HG03558 (cell line): ENCODE results near the gene BORCS5.
"Not testable (repeated sequence)": the region's sequence is repeated elsewhere in the genome, so short reads cannot be mapped to it uniquely, and the experiment has no call there.

Experiments
- ATAC-seq: cut with Tn5 transposase; IDR thresholded peaks from one replicate; pipeline ENCODE4 v1.9.1; 2021; ENCODE audit warnings: moderate number of reproducible peaks; ENCODE audit not compliant: unreplicated experiment; ENCODE audit errors: extremely low read depth

BORCS5 gene

DNA sequence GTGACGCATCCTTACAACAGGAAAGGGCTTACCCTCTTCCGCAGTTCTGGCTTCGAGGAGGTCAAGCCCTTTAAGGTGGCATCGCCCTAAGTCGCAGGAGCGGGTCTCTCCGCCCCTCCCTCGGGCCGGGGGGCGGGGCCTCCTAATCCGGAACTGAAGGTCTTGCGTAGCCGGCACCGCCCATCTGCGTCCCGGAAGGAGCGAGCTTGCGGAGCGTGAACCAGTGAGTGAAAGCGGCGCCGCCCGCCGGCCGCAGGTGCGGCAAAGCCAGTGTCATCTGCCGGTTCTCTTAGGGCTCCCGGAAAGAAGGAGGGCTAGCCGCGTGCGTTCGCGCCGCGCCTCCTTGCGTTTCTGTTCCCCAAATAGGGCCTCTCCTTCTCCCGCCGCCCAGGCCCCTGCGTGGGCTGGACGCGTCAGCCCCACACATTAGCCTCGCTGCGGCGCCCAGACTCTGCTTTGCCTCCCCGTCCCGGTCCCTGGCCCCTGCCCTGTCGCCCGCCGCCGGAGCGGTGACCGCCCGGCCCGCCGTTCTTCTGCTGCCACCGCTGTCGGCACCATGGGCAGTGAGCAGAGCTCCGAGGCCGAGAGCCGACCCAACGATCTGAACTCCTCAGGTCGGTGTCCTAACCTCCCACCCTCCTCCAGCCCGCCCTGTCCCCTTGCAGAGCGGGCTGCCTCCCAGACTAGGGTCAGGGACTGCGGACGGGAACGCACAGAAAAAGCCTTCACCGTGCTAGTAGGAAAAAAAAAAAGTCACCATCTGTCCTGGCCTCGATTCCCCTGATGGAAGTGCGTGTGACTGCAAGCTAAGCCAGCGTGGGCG is at the start of gene BORCS5:
TSS of gene BORCS5 (plus strand) at position 183 of the 823 bp plus-strand sequence. CDS start at position 557, 374 bp downstream.
- ATAC-seq, result peak; percentile 81

DNA sequence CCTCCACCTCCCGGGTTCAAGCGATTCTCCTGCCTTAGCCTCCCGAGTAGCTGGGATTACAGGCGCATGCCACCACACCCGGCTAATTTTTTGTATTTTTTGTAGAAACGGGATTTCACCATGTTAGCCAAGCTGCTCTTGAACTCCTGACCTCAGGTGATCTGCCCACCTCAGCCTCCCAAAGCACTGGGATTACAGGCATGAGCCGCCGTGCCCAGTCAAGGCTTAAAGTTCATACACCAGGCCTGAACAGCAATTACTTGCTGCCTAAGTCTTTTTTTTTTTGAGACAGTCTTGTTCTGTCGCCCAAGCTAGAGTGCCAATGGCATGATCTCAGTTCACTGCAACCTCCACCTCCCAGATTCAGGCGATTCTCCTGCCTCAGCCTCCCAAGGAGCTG is 46.2 kb upstream of the BORCS5 start:
- not testable (repeated sequence) for ATAC-seq

DNA sequence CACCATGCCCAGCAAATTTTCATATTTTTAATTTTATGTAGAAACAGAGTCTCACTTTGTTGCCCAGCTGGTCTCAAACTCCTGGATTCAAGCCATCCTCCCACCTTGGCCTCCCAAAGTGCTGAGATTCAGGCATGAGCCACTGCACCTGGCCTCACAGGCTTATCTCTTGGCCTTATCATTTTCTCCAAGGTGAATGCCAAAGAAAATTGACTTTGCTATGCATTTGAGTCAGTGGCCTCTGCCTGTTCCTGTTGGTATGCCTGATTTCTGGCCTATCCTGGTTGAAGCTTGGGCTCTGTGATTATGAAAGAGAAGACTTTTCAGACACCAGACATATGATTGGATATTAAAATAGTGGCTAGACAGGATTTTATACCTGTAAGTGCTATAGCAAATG is 41.0 kb upstream of the BORCS5 start:
- no peak for ATAC-seq

DNA sequence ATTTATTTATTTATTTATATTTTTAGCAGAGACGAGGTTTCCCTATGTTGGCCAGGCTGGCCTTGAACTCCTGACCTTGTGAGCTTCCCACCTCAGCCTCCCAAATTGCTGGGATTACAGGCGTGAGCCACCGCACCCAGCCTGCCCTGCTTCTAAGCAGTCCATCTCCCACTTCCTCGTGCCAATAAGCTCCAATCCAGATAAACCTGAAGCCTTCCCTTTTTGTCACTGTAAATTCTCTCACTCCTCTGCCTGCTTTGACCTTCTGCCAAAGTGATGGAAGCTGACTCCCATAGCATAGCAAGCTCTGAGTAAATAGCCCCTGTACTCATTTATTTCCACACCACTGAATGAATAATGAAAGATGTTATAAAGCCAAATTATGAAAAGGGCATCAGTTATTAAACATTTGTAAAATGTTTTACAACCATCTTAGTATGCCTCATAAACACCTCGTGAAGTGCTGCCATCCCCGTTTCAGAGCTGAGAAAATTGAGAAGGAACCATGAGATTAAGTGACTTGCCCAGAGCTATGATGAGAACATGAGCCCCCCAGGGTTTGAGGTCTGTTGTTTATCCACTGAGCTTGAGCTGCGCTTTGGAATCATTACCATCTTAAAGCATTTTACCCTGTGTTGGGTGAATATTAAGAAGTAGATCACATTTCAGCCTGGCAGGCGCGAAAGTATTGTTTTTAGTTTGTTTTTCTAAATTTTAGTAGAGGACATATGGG is 37.3 kb upstream of the BORCS5 start:
- no peak for ATAC-seq

DNA sequence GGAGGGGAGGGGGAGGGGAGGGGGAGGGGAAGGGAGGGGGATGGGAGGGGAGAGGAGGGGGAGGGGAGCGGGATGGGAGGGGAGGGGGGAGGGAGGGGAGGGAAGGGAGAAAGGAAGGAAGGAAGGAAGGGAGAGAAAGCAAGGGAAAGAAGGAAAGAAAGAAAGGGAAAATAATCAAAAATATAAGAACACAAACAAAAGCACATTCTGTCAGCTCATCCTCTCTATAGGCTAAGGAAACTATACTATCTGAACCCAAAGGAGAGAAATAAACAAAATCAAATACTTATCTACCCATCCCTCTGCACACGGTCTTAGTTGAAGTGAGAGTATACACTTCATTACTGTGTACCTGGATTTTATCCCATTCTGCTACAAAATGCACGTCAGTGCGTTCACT is 33.8 kb upstream of the BORCS5 start:
- ATAC-seq, result no peak

DNA sequence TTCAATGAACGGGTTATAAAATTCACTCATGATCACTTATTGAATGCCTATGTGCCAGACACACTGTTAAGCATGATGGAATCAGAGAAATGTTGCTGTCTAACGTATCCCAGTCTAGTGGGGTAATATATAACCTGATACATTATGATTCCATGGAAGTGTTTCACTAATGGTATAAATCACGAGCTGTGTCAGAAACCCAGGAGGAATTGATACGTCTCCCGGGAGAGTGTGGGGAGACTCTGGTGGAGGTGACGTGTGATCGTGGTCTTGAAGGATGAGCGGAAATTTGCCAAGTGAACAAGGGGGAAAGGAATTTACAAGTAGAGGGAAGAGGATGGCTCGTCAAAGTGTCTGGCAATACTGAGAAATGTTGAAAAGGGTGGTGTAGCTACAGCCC is 33.3 kb upstream of the BORCS5 start:
- ATAC-seq, result no peak

DNA sequence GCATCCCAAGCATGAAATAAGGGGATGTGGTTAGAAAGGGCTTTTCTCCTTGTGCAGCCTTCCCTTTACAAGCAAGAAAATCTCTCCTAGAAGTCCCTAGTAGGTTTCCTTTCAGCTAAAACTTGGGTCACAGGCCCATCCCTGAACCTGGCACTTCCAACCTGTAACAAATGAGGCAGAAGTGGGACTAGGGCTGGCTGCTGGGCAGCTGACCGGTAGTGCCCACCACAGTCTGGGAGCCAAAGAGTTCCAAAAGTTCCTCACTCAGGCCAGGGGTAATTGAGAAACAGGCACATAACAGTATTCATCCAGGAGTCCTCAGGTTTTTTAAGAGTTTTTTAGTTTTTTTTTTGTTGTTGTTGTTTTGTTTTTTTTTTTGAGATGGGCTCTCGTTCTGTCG is 30.6 kb upstream of the BORCS5 start:
- no peak for ATAC-seq

DNA sequence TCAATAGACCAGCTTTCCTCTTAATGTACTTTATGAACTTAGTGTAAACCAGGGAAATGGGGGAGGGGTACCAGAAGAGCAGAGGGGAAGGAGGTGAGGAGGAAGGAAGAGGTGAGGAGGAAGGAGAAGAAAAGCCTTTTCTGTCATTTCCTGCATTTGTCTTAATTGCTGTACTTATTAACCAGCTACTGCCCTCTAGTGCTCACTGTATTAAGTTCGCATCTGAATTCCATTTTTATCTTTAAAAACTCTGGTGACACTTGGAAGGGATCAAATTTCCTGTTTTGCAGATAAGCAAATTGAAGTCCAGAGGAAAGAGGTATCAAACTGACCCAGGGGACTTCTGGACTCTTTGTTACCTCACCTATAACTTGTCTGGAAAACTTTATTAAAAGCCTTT is 29.1 kb upstream of the BORCS5 start:
- ATAC-seq, result no peak

DNA sequence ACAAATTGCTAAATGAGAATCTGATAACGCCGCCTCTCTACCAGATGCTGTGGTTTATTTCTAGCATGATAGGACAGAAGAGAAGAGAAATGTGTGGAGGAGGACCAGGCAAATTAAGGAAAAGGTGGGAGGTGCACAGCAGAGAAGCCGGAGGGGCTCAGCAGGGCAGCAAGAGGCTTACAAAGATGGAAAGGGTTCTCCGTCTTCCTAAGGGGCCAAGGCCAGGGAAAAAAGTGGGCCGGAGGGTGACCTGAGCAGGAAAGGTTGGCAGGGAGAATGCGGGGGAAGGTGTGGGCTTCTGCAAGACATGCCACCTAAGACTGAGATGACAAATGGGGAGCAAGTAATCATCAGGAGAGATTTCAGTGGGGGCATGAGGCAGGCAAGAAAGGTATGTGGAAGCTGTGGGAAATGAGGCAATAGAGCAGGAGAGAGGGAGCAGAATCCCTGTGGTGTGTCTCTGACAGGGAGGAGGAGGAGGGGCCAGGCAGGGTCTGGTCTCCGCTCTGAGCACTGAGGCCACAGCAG is 25.6 kb upstream of the BORCS5 start:
- no peak for ATAC-seq

DNA sequence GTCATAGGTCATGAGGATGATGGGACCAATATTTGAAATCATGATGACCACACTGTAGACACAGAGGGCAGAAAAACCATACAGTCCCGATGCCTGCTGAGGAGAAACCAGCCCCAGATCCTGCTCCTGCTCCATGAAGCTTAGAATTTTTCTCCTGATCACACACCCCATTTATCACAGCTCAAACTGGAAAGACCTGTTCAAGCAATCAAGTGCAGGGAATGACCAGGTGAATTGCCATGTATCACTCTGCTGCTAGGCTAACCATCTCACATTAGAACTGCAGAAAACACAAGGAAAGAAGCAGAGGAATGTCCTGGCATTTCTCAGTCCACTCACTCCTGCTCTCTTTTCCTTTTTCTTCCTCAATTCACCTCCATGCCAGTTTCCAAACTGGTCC is 25.0 kb upstream of the BORCS5 start:
- no peak for ATAC-seq

DNA sequence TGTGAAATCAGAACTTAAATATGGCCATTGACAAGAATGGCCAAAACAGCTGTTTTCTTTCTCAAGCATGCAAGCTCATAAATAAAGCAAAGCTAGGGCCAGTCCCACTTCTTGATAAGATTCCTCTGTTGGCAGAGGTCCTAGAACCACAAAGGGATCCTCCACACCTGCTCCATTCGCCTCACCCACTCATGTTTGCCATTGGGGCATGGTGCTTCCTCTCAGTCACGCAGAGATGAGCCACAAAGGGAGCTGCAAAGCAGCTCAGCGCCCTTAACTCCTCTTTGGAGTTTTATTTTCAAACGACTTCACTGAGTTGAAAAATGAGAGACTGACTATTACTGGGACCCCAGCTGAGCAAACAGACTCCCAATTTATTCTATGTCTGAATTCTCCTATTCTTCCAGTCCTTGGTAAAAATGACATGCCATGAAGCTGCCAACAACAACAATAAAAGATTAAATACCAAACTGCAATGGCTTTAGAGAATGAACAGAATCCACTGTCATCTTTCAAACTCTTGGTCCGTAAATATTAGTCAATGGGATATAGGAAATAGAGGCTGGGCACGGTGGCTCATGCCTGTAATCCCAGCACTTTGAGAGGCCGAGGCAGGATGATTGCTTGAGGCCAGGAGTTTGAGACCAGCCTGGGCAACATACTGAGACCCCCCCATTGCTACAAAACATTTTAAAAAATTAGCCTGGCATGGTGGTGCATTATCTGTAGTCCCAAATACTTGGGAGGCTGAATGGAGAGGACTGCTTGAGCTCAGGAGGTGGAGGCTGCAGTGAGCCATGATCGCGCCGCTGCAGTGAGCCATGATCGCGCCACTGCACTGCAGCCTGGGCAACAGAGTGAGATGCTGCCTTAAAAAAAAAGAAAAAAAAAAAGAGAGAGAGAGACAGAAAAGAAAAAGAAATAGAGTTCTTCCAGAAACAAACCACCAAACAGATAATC is 23.2 kb upstream of the BORCS5 start:
- ATAC-seq, result no peak

DNA sequence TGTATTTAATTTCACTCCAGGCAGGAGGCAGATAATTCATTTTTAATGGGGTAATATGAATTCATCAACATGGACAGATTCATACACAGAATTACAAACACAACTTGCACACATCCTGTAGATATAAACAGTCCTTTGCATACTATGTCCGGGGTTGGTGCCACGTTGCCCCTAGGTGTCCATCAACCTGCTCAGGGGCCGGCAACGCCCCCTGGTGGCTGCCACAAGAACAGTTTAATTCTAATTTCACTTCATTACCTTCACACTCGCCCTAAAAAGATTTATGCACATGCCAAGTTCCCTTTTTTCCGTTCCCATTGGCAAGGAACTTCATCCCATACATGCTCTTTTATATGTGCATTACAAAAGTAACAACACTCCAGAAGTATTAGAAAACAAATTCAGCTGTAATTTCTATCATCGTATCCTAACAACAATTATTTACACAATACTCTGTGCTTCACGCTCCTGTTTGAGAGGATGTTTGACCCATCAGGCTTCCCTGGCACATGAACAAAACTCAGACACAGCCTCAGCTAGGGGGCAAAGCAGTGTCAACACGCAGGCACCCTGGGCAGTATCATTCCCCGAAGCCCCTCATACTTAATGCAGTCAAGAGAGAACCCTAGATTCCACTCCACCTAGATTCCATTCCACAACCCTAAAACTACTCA is 22.4 kb upstream of the BORCS5 start:
- no peak for ATAC-seq

DNA sequence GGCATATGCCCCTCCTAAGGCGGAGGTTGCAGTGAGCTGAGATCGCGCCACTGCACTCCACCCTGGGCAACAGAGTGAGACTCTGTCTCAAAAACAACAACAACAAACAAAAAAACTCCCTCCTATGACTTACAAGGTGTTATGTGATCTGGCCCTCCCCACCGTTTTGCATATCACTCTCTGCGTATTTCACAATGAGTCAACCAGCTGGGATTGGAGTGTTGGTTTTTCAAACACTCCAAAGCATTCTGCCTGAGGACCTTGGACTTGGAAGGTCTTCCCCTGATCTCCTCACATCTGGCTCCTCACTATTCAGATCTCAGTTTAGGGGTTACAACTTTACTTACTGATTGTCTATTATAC is 20.8 kb upstream of the BORCS5 start:
- peak; percentile 56 for ATAC-seq

DNA sequence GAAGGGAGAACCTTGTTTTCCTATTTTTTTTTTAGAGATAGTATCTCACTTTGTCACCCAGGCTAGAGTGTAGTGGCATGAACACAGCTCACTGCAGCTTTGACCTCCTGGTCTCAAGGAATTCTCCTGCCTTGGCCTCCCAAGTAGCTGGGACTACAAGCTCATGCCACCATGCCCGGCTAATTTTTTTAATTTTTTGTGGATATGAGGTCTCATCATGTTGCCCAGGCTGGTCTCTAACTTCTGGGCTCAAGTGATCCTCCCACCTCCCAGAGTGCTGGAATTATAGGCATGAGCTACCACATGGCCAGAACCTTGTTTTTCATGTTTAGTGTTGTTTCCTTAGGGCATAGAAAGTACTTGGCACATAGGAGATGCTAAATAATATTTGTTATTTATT is 20.4 kb upstream of the BORCS5 start:
- ATAC-seq, result no peak

DNA sequence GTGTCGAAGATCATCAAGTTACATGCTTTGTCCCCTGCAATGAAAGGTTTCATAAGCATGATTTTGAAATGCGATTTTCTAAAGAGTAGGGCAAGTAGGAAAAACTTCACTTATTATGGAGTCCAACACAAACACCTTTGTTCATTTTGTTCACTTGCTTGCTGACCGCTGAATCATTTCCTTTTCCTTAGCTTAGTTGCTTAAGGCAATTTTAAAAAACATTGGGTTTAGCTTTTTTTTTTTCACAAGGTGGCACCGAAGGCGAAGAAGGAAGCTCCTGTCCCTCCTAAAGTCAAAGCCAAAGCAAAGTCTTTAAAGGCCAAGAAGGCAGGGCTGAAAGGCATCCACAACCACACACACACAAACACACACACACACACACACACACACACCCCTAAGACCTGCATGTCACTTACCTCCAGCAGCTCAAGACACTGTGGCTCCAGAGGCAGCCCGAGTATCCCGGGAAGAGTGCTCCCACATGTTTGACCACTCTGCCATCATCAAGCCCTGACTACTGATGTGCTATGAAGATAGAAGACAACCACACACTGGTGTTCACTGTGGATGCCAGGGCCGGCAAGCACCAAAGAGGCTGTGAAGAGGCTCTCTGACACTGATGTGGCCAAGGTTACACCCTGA is 18.2 kb upstream of the BORCS5 start:
- ATAC-seq, result no peak

DNA sequence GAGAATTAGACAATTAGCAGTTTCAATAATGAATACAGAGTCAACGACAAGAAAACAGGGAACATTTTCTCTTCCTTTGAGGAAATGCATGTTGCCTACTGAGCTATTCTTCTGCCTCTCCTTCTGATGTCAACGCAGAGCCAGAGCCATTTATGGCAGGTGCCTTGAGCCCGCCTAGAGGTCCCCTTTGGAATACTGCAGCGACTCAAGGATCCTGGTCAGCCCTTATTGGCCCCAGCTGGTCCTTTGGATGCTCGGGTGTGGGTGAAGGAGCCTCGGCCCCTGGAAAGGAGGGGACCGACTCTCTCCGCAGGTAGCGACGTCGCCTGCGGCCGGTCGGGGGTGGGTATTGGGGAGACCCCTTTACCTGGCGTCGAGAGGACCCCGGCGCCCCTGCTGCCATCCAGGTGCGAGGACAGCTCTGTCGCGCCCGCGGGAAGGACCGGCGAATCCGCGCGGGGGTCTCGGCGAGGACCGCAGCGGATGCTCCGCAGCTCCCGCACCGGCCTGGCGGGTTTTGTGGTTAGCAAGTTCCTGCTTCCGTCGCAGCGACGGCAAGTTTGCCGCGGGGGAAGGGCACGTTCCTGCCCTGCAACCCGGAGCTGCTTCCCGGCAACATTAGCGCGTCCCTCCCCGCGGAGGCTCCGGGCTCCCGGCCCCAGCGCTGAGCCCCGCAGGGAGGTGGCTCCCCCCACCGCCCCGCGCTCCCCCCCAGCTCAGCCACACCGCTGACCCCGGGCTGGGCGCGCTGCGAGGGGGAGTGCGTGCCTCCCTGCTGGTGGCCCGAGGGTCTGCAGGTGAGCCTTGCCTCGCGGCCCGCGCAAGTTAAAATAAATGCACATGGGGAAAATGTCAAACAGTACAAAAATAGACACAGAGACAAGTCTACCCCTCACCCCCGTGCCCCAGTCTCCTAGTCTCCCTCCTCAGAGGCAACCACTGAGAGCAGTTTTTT is 6.9 kb upstream of the BORCS5 start, which contains the start of gene MANSC1:
TSS of gene MANSC1 (minus strand) at position 532 of the 955 bp plus-strand sequence. CDS start 6,928 bp downstream, outside the sequence.
- no peak for ATAC-seq

DNA sequence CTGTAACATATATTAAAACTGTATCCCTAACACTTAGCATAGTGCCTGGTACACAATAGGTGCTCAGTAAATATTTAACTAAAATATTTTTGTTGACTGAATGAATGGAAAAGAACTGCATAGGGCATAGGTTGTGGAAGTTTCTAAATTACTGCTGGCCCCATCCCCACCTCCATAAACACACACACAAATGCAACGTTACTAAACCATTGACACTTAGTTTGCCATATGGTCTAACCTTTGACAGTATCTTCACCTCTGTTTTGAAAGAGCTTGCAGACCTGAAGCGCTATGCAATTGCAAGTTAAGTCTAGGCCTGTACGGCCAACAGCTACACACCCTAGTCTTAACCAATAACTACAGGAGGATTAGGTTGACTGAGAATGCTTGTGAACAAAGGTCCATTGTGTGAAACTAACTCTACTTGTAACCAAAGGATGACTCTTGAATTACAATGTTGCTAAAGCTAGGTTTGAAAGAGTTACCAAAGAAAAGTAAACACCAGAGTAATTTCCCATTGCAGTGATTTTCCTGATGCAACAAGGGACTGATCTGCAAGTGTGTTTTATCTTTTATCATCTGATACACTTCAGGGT is 5.9 kb upstream of the BORCS5 start:
- ATAC-seq, result no peak
